NCI-H345 treated with DMSO at 0.1 percent for 48 hours (cell line): ENCODE measurements around the gene KRT13.

Source experiments
- DNase-seq: peaks from one replicate; lab custom pipeline; 2025; ENCODE audit not compliant: unreplicated experiment; lab: John Stamatoyannopoulos, UW

The KRT13 gene

GRCh38 chr17:41520821-41521521, 15.6 kb upstream of the KRT13 start:
- DNase-seq: no peak

GRCh38 chr17:41519501-41520224, 14.3 kb upstream of the KRT13 start:
- peak; percentile 69 for DNase-seq

- DNase-seq: peak; percentile 58
Measured at GRCh38 chr17:41518789-41519449, 13.5 kb upstream of the KRT13 start, which contains the start of gene KRT15. Gene KRT15 (minus strand): TSS chr17:41518890. CDS start chr17:41518827, 63 bp downstream.

GRCh38 chr17:41518031-41518430, 12.6 kb upstream of the KRT13 start:
- DNase-seq: no peak

- DNase-seq: no peak
Measured at GRCh38 chr17:41516830-41517283, 11.4 kb upstream of the KRT13 start.

GRCh38 chr17:41516147-41516829, 10.9 kb upstream of the KRT13 start:
- DNase-seq: no peak

GRCh38 chr17:41513168-41513547, 7.7 kb upstream of the KRT13 start:
- no peak for DNase-seq

- DNase-seq: no peak
Measured at GRCh38 chr17:41512546-41513167, 7.2 kb upstream of the KRT13 start.

- DNase-seq: no peak
Measured at GRCh38 chr17:41511716-41512115, 6.3 kb upstream of the KRT13 start.

GRCh38 chr17:41511116-41511515, 5.7 kb upstream of the KRT13 start:
- no peak for DNase-seq

GRCh38 chr17:41510251-41511065, 5.0 kb upstream of the KRT13 start:
- no peak for DNase-seq

- no peak for DNase-seq
Measured at GRCh38 chr17:41507315-41507880, 2.0 kb upstream of the KRT13 start.

- DNase-seq: no peak
Measured at GRCh38 chr17:41505809-41506767, 676 bp upstream of the KRT13 start.

GRCh38 chr17:41504246-41504977, 1.0 kb downstream of the KRT13 start:
- no peak for DNase-seq

- no peak for DNase-seq
Measured at GRCh38 chr17:41503202-41503601, 2.2 kb downstream of the KRT13 start.

GRCh38 chr17:41500131-41500911, 5.1 kb downstream of the KRT13 start:
- no peak for DNase-seq

GRCh38 chr17:41499714-41500113, 5.7 kb downstream of the KRT13 start:
- DNase-seq: no peak
